Liver (tissue), 3 donors: Measurements from ENCODE around the gene APP.

Experiments
- CTCF ChIP-seq: fragments of 150-350 bp; IDR thresholded peaks from 2 replicates; pipeline ENCODE4 v1.5.1; 2017; ENCODE audit warnings: improper control_type of control experiment, low read depth, low read length; ENCODE audit not compliant: missing input control
- EGR1 ChIP-seq, 2 donors: IDR thresholded peaks; 2 replicates each; pipeline ENCODE4 v1.6.1; 2016 to 2018; ENCODE audit warnings: antibody characterized with exemption in 2 of 2, low read depth in 2 of 2
- FOXA1 ChIP-seq: IDR thresholded peaks from 2 replicates; pipeline ENCODE4 v1.6.1; 2016; ENCODE audit warnings: antibody characterized with exemption
- JUND ChIP-seq, 2 donors: IDR thresholded peaks; 2 replicates each; pipeline ENCODE4 v1.6.1; 2016; ENCODE audit warnings: antibody characterized with exemption in 2 of 2
- MAX ChIP-seq: IDR thresholded peaks from 2 replicates; pipeline ENCODE4 v1.6.1; 2016; ENCODE audit warnings: antibody characterized with exemption
- RAD21 ChIP-seq, 2 donors: IDR thresholded peaks; 2 replicates each; pipeline ENCODE4 v1.6.1; 2016; ENCODE audit warnings: antibody characterized with exemption in 2 of 2, mild to moderate bottlenecking in 2 of 2
- REST ChIP-seq: IDR thresholded peaks from 2 replicates; pipeline ENCODE4 v1.6.1; 2016; ENCODE audit warnings: antibody characterized with exemption, mild to moderate bottlenecking
- SP1 ChIP-seq: IDR thresholded peaks from 2 replicates; pipeline ENCODE4 v1.6.1; 2018; ENCODE audit warnings: antibody characterized with exemption, mild to moderate bottlenecking
- TAF1 ChIP-seq: conservative IDR thresholded peaks from 2 replicates; pipeline ENCODE4 v1.6.1; 2016; ENCODE audit warnings: antibody characterized with exemption, mild to moderate bottlenecking
- YY1 ChIP-seq: IDR thresholded peaks from 2 replicates; pipeline ENCODE4 v1.6.1; 2016; ENCODE audit warnings: antibody characterized with exemption, mild to moderate bottlenecking
- TF ChIP-seq, protein P1 (sequence below): IDR thresholded peaks from 2 replicates; pipeline ENCODE4 v1.6.1; 2016; ENCODE audit warnings: antibody characterized with exemption
- donor health status: healthy.
- donor health status: healthy.

- TF ChIP-seq TAF1 (no peak), CTCF (no peak), MAX (no peak), YY1 (no peak), FOXA1 (no peak), SP1 (no peak), JUND (IDR thresholded peaks at IDR 0.05) (no peak), EGR1 (IDR thresholded peaks at IDR 0.05; ENCODE audit: low read depth in 2 of 2) (no peak), RAD21 (IDR thresholded peaks at IDR 0.05) (no peak), REST (no peak)
- TF ChIP-seq, protein P1, sequence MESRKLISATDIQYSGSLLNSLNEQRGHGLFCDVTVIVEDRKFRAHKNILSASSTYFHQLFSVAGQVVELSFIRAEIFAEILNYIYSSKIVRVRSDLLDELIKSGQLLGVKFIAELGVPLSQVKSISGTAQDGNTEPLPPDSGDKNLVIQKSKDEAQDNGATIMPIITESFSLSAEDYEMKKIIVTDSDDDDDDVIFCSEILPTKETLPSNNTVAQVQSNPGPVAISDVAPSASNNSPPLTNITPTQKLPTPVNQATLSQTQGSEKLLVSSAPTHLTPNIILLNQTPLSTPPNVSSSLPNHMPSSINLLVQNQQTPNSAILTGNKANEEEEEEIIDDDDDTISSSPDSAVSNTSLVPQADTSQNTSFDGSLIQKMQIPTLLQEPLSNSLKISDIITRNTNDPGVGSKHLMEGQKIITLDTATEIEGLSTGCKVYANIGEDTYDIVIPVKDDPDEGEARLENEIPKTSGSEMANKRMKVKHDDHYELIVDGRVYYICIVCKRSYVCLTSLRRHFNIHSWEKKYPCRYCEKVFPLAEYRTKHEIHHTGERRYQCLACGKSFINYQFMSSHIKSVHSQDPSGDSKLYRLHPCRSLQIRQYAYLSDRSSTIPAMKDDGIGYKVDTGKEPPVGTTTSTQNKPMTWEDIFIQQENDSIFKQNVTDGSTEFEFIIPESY, result no peak
Observed at GRCh38 chr21:25936776-25937175, 233.8 kb downstream of the APP start.
